H1 (cell line): Measurements from ENCODE around the gene FAM149B1.

Source experiments
- BACH1 ChIP-seq: IDR thresholded peaks from 2 replicates; pipeline ENCODE4 v1.6.1; 2012; ENCODE audit warnings: low read length, improper control_type of control experiment
- CEBPB ChIP-seq: IDR thresholded peaks from 2 replicates; pipeline ENCODE4 v1.6.1; 2012; ENCODE audit warnings: low read depth, low read length
- EP300 ChIP-seq, 2 experiments: IDR thresholded peaks; 1 replicate in 1 of 2; 2 replicates in 1 of 2; pipeline ENCODE4 v1.6.1; 2011 to 2012; ENCODE audit warnings: low read depth in 2 of 2, low read length in 2 of 2, mild to moderate bottlenecking in 2 of 2, borderline replicate concordance in 1 of 2, inconsistent platforms in 1 of 2, moderate library complexity in 1 of 2
- EZH2 ChIP-seq: fragments of 200-600 bp; sonication (generic); IDR thresholded peaks from 2 replicates; pipeline ENCODE4 v1.7.1; 2012; ENCODE audit warnings: low read depth, mild to moderate bottlenecking, moderate library complexity, low read length, inconsistent platforms; ENCODE audit not compliant: severe bottlenecking
- POLR2AphosphoS5 ChIP-seq: IDR thresholded peaks from 2 replicates; pipeline ENCODE4 v1.6.1; 2011; ENCODE audit warnings: low read depth, low read length
- SIN3A ChIP-seq, 2 experiments: IDR thresholded peaks in 1 of 2; conservative IDR thresholded peaks in 1 of 2; 2 replicates each; pipeline ENCODE4 v1.6.1; 2011 to 2012; ENCODE audit warnings: low read length in 2 of 2, improper control_type of control experiment in 1 of 2, low read depth in 1 of 2, mild to moderate bottlenecking in 1 of 2
- SIRT6 ChIP-seq: IDR thresholded peaks from one replicate; pipeline ENCODE4 v1.7.1; 2012; ENCODE audit warnings: low read length, inconsistent platforms
- SRF ChIP-seq: IDR thresholded peaks from 2 replicates; pipeline ENCODE4 v1.6.1; 2011; ENCODE audit warnings: mild to moderate bottlenecking, low read depth, low read length, moderate library complexity
- TF ChIP-seq, protein P1 (sequence below), 3 experiments: IDR thresholded peaks; 1 replicate in 2 of 3; 2 replicates in 1 of 3; pipeline versions ENCODE4 v1.5.1 to v1.6.1; 2011; ENCODE audit warnings: low read length in 3 of 3, mild to moderate bottlenecking in 3 of 3, inconsistent platforms in 2 of 3, low read depth in 1 of 3, moderate library complexity in 1 of 3; ENCODE audit not compliant: insufficient read depth in 1 of 3; ENCODE audit errors: control extremely low read depth in 1 of 3

GRCh38 chr10:73174148-73174925 is 6.4 kb downstream of the FAM149B1 start:
- no peak for TF ChIP-seq BACH1
- TF ChIP-seq, protein P1, sequence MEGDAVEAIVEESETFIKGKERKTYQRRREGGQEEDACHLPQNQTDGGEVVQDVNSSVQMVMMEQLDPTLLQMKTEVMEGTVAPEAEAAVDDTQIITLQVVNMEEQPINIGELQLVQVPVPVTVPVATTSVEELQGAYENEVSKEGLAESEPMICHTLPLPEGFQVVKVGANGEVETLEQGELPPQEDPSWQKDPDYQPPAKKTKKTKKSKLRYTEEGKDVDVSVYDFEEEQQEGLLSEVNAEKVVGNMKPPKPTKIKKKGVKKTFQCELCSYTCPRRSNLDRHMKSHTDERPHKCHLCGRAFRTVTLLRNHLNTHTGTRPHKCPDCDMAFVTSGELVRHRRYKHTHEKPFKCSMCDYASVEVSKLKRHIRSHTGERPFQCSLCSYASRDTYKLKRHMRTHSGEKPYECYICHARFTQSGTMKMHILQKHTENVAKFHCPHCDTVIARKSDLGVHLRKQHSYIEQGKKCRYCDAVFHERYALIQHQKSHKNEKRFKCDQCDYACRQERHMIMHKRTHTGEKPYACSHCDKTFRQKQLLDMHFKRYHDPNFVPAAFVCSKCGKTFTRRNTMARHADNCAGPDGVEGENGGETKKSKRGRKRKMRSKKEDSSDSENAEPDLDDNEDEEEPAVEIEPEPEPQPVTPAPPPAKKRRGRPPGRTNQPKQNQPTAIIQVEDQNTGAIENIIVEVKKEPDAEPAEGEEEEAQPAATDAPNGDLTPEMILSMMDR (IDR thresholded peaks at IDR 0.05; ENCODE audit: control extremely low read depth in 1 of 3, insufficient read depth in 1 of 3, low read depth in 1 of 3, low read length in 3 of 3): no peak
- no peak for TF ChIP-seq SIN3A (conservative IDR thresholded peaks at IDR 0.05 in 1 of 2, IDR thresholded peaks at IDR 0.05 in 1 of 2; ENCODE audit: low read depth in 1 of 2, low read length in 2 of 2)
- TF ChIP-seq EZH2: no peak
- no peak for TF ChIP-seq CEBPB
- no peak for TF ChIP-seq POLR2AphosphoS5
- TF ChIP-seq EP300 (IDR thresholded peaks at IDR 0.05; ENCODE audit: borderline replicate concordance in 1 of 2, low read depth in 2 of 2, low read length in 2 of 2): no peak
- TF ChIP-seq SRF: no peak
- TF ChIP-seq SIRT6: no peak
